Astrocyte of the spinal cord (primary cell): ENCODE results near the gene CCDC92.

Source experiments
- DNase-seq: peaks from one replicate; pipeline ENCODE4 v3.0.0; 2011; ENCODE audit warnings: low read depth, low spot score
- H3K4me3 ChIP-seq: 2 replicates; pipeline ENCODE4 v1.5.1; 2011; ENCODE audit warnings: low read depth, mild to moderate bottlenecking, low read length, moderate library complexity
- in situ Hi-C: cut with HindIII; loops from 2 replicates; pipeline ENCODE4 v1.10.0; 2017; ENCODE audit warnings: low sequenced_read_pairs
- TF ChIP-seq, protein P1 (sequence below): IDR thresholded peaks from 2 replicates; pipeline ENCODE4 v1.5.1; 2012; ENCODE audit warnings: low read depth, mild to moderate bottlenecking, low read length, inconsistent platforms

CCDC92 gene

DNA sequence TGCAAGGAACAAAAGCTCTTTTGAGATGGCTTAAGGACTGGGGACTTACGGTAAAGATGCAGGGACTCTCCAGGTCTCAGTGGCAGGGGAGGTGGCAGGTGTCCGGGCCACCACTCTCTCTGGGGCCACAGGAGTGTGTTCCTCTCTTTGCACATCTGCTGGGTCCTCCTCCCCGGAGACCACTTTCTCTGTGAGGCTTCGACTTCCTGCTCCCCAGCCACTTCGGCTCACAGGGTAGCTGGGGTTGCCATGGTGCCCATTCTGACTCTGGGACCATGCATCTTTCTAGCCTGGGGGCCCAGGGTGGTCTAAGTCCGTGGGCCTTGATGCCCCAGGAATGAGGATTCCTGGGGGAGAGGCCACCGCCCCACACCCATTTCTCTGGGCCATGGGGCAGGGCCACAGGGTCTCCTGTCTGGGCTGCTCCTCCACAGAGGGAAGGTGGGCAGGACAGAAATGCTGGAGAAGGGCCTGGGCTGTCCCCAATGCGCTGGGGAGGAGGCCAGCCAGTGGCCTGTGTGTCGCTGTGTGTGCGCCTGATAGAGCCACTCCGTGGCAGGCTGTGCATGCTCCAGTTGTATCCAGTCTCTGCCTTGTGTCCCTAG lies 38.5 kb downstream of the CCDC92 start:
- in situ Hi-C loops, result no loop called here
- H3K4me3 ChIP-seq, result no peak overlapping the region
- no peak for DNase-seq
- TF ChIP-seq, protein P1, sequence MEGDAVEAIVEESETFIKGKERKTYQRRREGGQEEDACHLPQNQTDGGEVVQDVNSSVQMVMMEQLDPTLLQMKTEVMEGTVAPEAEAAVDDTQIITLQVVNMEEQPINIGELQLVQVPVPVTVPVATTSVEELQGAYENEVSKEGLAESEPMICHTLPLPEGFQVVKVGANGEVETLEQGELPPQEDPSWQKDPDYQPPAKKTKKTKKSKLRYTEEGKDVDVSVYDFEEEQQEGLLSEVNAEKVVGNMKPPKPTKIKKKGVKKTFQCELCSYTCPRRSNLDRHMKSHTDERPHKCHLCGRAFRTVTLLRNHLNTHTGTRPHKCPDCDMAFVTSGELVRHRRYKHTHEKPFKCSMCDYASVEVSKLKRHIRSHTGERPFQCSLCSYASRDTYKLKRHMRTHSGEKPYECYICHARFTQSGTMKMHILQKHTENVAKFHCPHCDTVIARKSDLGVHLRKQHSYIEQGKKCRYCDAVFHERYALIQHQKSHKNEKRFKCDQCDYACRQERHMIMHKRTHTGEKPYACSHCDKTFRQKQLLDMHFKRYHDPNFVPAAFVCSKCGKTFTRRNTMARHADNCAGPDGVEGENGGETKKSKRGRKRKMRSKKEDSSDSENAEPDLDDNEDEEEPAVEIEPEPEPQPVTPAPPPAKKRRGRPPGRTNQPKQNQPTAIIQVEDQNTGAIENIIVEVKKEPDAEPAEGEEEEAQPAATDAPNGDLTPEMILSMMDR, result no peak

DNA sequence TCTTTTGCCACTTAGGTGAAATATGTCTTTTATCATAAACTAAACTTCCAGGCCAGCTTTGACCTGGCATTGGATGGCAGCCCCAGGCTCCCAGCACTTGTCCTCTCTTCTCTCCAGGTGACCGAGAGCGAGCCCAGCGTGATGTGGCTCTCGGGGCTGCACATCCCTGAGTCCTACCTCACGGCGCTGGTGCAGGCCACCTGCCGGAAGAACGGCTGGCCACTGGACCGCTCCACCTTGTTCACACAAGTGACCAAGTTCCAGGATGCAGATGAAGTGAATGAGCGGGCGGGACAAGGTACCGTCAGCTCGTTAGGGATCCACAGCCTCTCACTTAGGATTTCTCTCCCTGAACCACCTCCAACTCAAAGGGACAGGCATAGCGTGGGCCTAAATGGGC lies 39.4 kb downstream of the CCDC92 start:
- DNase-seq, result no peak
- in situ Hi-C loops, result no loop called here
- TF ChIP-seq, protein P1, result no peak
- H3K4me3 ChIP-seq, result no peak overlapping the region

DNA sequence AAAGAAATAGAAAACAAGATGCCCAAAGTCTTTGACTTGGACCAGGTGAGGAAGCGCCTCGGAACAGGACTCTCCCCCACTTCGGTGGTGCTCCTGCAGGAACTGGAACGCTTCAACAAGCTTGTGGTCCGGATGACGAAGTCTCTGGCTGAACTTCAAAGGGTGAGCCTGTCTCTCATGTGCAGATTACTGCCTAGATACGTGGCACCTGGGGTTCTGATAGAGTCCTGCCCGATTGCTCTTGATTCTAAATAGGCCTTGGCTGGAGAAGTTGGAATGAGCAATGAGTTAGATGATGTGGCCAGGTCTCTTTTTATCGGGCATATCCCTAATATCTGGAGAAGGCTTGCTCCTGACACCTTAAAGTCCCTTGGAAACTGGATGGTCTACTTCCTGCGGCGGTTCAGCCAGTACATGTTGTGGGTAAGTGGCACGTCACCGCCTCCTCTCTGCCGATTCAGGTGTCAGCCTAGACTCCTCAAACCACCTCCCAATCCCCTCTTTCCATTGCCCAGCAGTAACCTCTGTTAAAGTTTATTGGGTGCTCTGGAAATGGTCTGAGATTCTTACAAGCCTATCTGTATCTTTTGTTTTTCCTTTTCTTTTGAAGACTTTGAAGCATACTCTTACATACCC lies 40.8 kb downstream of the CCDC92 start:
- in situ Hi-C loops, result no loop called here
- H3K4me3 ChIP-seq, result no peak overlapping the region
- DNase-seq, result no peak
- TF ChIP-seq, protein P1, result no peak

DNA sequence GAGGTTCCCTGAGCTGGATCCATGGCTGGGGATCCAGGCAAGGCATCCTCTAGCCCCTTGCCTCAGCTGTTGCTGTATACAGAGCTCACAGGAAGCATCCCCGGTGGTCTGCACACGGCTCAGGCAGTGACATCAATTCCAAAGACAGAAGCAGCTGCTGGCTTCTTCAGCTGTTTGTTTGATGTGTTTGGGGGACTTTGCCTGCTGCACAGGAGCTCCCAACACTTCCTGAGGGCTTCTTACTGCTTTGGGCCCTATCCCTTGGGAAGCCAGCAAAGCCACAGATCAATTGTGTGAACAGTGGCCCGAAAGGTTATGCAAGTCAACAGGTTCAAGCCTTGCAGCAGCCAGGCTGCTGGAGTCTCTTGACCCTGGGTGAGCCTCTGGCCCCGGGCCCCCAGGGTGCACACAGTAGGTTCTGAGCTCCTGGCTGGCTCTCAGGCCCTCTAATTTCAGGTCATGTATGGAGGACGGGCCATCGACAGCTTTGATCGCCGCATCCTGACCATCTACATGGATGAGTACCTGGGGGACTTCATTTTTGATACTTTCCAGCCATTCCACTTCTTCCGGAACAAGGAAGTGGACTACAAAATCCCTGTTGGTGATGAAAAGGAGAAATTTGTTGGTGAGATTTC lies 42.6 kb downstream of the CCDC92 start:
- in situ Hi-C loops, result no loop called here

DNA sequence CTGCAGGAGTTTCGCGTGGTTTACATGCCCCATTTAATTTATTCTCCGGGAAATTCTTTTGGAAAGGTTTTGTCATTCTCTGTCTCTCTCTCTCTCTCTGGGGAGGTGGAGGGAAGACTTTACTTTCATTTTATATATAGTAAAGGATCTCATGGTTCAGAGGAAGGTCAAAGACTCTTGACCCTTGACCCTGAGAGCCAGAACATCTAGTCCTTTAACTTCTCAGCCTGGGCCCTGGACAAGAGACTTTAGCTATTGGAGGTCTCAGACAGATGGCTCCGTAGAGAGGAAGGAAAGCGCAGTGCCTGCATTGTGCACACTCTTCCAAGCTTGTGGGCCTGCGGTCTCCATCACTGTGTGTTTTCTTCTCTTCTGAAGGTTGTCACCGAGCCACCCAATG lies 43.7 kb downstream of the CCDC92 start:
- in situ Hi-C loops, result no loop called here
- no peak for DNase-seq
- TF ChIP-seq, protein P1, result no peak
- H3K4me3 ChIP-seq, result no peak overlapping the region

More for the DNA sequence above, 42.6 kb downstream of the CCDC92 start:
- no peak overlapping the region for H3K4me3 ChIP-seq
- TF ChIP-seq, protein P1, result no peak
- no peak for DNase-seq

DNA sequence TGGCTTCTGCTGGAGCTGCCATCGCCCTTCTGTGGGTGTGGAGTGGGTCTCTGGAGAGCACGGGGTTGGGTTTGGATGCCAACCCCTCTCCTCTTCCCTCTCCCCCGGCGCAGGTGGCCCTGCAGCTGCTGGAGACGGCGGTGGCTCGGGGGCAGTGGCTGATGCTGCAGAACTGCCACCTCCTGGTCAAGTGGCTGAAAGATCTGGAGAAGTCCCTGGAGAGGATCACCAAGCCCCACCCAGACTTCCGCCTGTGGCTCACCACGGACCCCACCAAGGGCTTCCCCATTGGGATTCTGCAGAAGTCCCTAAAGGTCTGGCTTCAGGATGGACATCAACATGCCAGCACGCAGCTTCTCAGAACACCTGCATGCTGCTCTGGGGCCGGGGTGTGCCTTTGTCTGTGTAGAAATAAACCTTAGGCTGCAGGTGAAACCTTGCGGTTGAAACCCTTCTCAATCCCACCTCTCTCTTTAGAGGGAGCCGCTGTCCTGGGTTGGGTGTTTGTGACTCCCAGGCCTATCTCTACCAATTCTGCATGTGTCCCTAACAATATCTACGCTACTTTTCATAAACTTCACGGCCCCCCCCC lies 44.3 kb downstream of the CCDC92 start:
- in situ Hi-C loops, result no loop called here
- no peak overlapping the region for H3K4me3 ChIP-seq
- TF ChIP-seq, protein P1, result no peak
- no peak for DNase-seq
